HepG2 (cell line): ENCODE data around the gene FAM229A. TPM values are rescaled to one million over a fixed set of nuclear protein-coding genes. Genes with fewer than 3 reads are reported as not detected.

ENCODE experiments used
- ETV5 ChIP-seq: IDR thresholded peaks from 2 replicates; pipeline ENCODE4 v1.6.1; 2018; ENCODE audit warnings: missing biosample characterization, missing genetic modification reagents, inconsistent platforms, borderline replicate concordance
- EZH2 ChIP-seq: conservative IDR thresholded peaks from 2 replicates; pipeline ENCODE4 v1.6.1; 2012; ENCODE audit warnings: mild to moderate bottlenecking, low read depth, low read length, moderate library complexity
- HMGA1 ChIP-seq: sonication (generic); formaldehyde crosslinking; conservative IDR thresholded peaks from 2 replicates; pipeline ENCODE4 v1.4.0; 2020; ENCODE audit warnings: missing genetic modification reagents
- HNRNPLL ChIP-seq: fragments of 200-400 bp; formaldehyde crosslinking; IDR thresholded peaks from 2 replicates; pipeline ENCODE4 v1.6.1; 2017; ENCODE audit warnings: mild to moderate bottlenecking, low read depth, low read length; ENCODE audit not compliant: poor library complexity, severe bottlenecking
- KAT7 ChIP-seq: IDR thresholded peaks from 2 replicates; pipeline ENCODE4 v1.6.1; 2018; ENCODE audit warnings: borderline replicate concordance, missing compliant biosample characterization
- MIER2 ChIP-seq: IDR thresholded peaks from 2 replicates; pipeline ENCODE4 v1.6.1; 2016; ENCODE audit warnings: missing biosample characterization, missing genetic modification reagents
- NCOR1 ChIP-seq: fragments of 200-600 bp; sonication (generic); IDR thresholded peaks from 2 replicates; pipeline ENCODE4 v1.7.0; 2017; ENCODE audit warnings: antibody characterized with exemption, low read length, borderline replicate concordance
- NFE2L2 ChIP-seq: fragments of 150-350 bp; IDR thresholded peaks from 2 replicates; pipeline ENCODE4 v1.6.1; 2014; ENCODE audit warnings: low read length
- NFIB ChIP-seq: sonication (generic); formaldehyde crosslinking; IDR thresholded peaks from 2 replicates; pipeline ENCODE4 v1.9.0; 2021; ENCODE audit warnings: missing genetic modification reagents, mild to moderate bottlenecking, borderline replicate concordance
- RAD21 ChIP-seq: fragments of 450-650 bp; formaldehyde crosslinking; IDR thresholded peaks from 2 replicates; pipeline ENCODE4 v1.5.0; 2020; ENCODE audit warnings: mild to moderate bottlenecking
- RXRA ChIP-seq: sonication (generic); formaldehyde crosslinking; IDR thresholded peaks from 2 replicates; pipeline ENCODE4 v1.5.1; 2020; ENCODE audit warnings: missing genetic modification reagents
- ZFP36L1 ChIP-seq: sonication (generic); formaldehyde crosslinking; IDR thresholded peaks from 2 replicates; pipeline ENCODE4 v1.8.0; 2022; ENCODE audit warnings: mild to moderate bottlenecking, missing genetic modification reagents, moderate library complexity
- ZKSCAN1 ChIP-seq: fragments of 150-350 bp; IDR thresholded peaks from 2 replicates; pipeline ENCODE4 v1.6.1; 2014; ENCODE audit warnings: low read length
- ZMYM2 ChIP-seq: sonication (generic); formaldehyde crosslinking; IDR thresholded peaks from 2 replicates; pipeline ENCODE4 v1.8.0; 2022; ENCODE audit warnings: mild to moderate bottlenecking, missing genetic modification reagents
- ZNF143 ChIP-seq: sonication (generic); formaldehyde crosslinking; IDR thresholded peaks from 2 replicates; pipeline ENCODE4 v1.4.0; 2020; ENCODE audit warnings: missing genetic modification reagents
- ZNF30 ChIP-seq: sonication (generic); formaldehyde crosslinking; IDR thresholded peaks from 2 replicates; pipeline ENCODE4 v1.5.0; 2020; ENCODE audit warnings: mild to moderate bottlenecking, missing genetic modification reagents
- ZNF354B ChIP-seq: sonication (generic); formaldehyde crosslinking; IDR thresholded peaks from 2 replicates; pipeline ENCODE4 v1.8.0; 2022; ENCODE audit warnings: mild to moderate bottlenecking, missing genetic modification reagents
- ZNF44 ChIP-seq: sonication (generic); formaldehyde crosslinking; IDR thresholded peaks from 2 replicates; pipeline ENCODE4 v1.5.1; 2020; ENCODE audit warnings: mild to moderate bottlenecking, missing genetic modification reagents
- ZNF569 ChIP-seq: sonication (generic); formaldehyde crosslinking; IDR thresholded peaks from 2 replicates; pipeline ENCODE4 v1.5.0; 2020; ENCODE audit warnings: mild to moderate bottlenecking, missing genetic modification reagents, moderate library complexity, borderline replicate concordance
- ZNF75D ChIP-seq: sonication (generic); formaldehyde crosslinking; IDR thresholded peaks from 2 replicates; pipeline ENCODE4 v1.8.1; 2023; ENCODE audit warnings: missing genetic modification reagents, mild to moderate bottlenecking, borderline replicate concordance
- ZNF761 ChIP-seq: sonication (generic); formaldehyde crosslinking; conservative IDR thresholded peaks from 2 replicates; pipeline ENCODE4 v1.4.0; 2020; ENCODE audit warnings: mild to moderate bottlenecking, missing genetic modification reagents
- ZNF878 ChIP-seq: sonication (generic); formaldehyde crosslinking; IDR thresholded peaks from 2 replicates; pipeline ENCODE4 v1.8.1; 2023; ENCODE audit warnings: mild to moderate bottlenecking, missing genetic modification reagents, moderate library complexity
- ZSCAN21 ChIP-seq: sonication (generic); formaldehyde crosslinking; IDR thresholded peaks from 2 replicates; pipeline ENCODE4 v1.8.0; 2022; ENCODE audit warnings: mild to moderate bottlenecking, missing genetic modification reagents, moderate library complexity, borderline replicate concordance
- polyA plus RNA-seq, 8 experiments: library from polyadenylated mRNA; depleted of rRNA in 3 of 8; stranded (reverse) in 7 of 8; unstranded in 1 of 8; fragments of >200 nt; fragmentation: Illumina TruSeq in 4 of 8; extraction: Trizol in 4 of 8; gene quantifications; 2 replicates each; pipeline versions ENCODE4 v1.2.1 to v1.2.3, GENCODE V29; 2011 to 2016; ENCODE audit warnings: low read depth in 4 of 8, missing spikeins in 1 of 8, mixed read lengths in 1 of 8; ENCODE audit not compliant: insufficient read depth in 1 of 8
- total RNA-seq, 5 experiments: library from RNA; depleted of rRNA; stranded (reverse); fragments of >200 nt; fragmentation: Illumina TruSeq; extraction: Trizol; gene quantifications; 2 replicates each; pipeline ENCODE4 v1.2.3, GENCODE V29; 2016; ENCODE audit warnings: low read depth in 1 of 5
- TF ChIP-seq, protein P1 (sequence below): sonication (generic); formaldehyde crosslinking; IDR thresholded peaks from 2 replicates; pipeline ENCODE4 v1.8.0; 2022; ENCODE audit warnings: missing genetic modification reagents, low read depth, mild to moderate bottlenecking, borderline replicate concordance
- TF ChIP-seq, protein P2 (sequence below): fragments of 450-650 bp; IDR thresholded peaks from 2 replicates; pipeline ENCODE4 v1.6.1; 2017; ENCODE audit warnings: mild to moderate bottlenecking
- TF ChIP-seq, protein P3 (sequence below): sonication (generic); formaldehyde crosslinking; IDR thresholded peaks from 2 replicates; pipeline ENCODE4 v1.5.0; 2020; ENCODE audit warnings: mild to moderate bottlenecking, missing genetic modification reagents, borderline replicate concordance

The FAM229A gene
- total and polyA plus RNA-seq, 2 of the 13 experiments (the other 11 are each of a cell fraction or from before 2014, with no cell fraction given) = 3.2 to 17.6 TPM

DNA sequence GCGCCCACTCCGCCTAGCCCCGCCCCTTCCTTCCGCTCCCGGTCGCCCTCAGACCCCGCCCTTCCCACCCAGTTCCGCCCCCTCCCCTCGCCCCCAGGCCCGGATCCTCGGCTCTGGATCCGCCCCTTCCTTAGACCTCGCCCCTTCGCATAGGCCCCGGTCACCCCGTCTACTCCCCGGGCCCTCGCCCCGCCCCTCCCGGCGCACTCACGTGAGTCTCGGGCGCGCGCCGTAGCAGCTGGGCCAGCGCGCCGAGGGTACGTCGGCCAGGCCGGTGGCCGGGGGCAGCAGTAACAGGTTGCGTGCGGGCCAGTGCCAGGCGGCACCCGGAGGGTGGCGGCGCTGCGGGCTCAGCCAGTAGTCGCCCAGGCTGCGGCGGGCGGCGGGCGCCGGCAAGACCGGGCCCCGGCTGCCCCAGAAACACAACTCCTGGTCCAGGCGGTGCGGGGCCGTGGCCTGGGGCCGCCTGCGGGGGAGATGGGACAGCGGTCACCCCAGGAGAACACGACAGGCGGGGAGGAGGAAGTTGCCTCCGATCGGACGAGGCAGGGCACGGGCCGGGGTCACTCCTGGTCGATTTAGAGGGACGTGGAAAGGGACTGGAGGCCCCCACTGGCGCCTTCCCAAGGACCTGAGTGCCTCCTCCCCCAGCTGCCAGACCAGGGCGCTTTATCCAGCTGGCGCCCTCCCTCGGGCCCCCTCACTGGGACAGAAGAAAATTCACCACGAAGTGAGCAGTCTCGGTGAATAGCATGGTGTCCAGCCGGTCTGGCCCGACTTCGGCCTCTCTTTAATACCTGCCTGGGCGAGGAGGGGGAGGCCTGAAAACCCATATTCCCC is 10.7 kb downstream of the FAM229A start (continued):
- TF ChIP-seq HNRNPLL (peak; percentile 32), RXRA (CRISPR knock-in tag) (0 out of 2 replicates have a peak, but pooled peaks have one; percentile 10), ZMYM2 (CRISPR knock-in tag) (no peak), ZNF44 (CRISPR knock-in tag) (no peak), NFIB (CRISPR knock-in tag) (no peak), ETV5 (no peak; the same call in 1 of the 2 replicates), ZNF878 (CRISPR knock-in tag) (no peak), ZKSCAN1 (no peak), ZNF761 (CRISPR knock-in tag) (no peak), HMGA1 (CRISPR knock-in tag) (no peak), NFE2L2 (no peak), KAT7 (CRISPR knock-in tag) (0 out of 2 replicates have a peak, but pooled peaks have one; percentile 31), ZFP36L1 (CRISPR knock-in tag) (no peak), EZH2 (no peak), ZNF569 (CRISPR knock-in tag) (no peak), ZNF143 (CRISPR knock-in tag) (no peak), ZNF354B (CRISPR knock-in tag) (no peak), NCOR1 (0 out of 2 replicates have a peak, but pooled peaks have one; percentile 26), ZNF30 (CRISPR knock-in tag) (0 out of 2 replicates have a peak, but pooled peaks have one; percentile 22), RAD21 (CRISPR knock-in tag) (no peak; the same call in 1 of the 2 replicates), ZSCAN21 (CRISPR knock-in tag) (0 out of 2 replicates have a peak, but pooled peaks have one; percentile 8), MIER2 (CRISPR knock-in tag) (no peak), ZNF75D (CRISPR knock-in tag) (no peak)
- TF ChIP-seq, protein P1, sequence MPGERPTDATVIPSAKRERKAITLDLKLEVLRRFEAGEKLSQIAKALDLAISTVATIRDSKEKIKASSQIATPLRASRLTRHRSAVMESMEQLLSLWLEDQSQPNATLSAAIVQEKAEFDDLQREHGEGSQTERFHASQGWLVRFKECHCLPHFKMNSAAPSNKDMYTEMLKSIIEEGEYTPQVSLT (CRISPR knock-in tag) = no peak; the same call in 1 of the 2 replicates
- TF ChIP-seq, protein P2, sequence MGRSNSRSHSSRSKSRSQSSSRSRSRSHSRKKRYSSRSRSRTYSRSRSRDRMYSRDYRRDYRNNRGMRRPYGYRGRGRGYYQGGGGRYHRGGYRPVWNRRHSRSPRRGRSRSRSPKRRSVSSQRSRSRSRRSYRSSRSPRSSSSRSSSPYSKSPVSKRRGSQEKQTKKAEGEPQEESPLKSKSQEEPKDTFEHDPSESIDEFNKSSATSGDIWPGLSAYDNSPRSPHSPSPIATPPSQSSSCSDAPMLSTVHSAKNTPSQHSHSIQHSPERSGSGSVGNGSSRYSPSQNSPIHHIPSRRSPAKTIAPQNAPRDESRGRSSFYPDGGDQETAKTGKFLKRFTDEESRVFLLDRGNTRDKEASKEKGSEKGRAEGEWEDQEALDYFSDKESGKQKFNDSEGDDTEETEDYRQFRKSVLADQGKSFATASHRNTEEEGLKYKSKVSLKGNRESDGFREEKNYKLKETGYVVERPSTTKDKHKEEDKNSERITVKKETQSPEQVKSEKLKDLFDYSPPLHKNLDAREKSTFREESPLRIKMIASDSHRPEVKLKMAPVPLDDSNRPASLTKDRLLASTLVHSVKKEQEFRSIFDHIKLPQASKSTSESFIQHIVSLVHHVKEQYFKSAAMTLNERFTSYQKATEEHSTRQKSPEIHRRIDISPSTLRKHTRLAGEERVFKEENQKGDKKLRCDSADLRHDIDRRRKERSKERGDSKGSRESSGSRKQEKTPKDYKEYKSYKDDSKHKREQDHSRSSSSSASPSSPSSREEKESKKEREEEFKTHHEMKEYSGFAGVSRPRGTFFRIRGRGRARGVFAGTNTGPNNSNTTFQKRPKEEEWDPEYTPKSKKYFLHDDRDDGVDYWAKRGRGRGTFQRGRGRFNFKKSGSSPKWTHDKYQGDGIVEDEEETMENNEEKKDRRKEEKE = no peak
- TF ChIP-seq, protein P3, sequence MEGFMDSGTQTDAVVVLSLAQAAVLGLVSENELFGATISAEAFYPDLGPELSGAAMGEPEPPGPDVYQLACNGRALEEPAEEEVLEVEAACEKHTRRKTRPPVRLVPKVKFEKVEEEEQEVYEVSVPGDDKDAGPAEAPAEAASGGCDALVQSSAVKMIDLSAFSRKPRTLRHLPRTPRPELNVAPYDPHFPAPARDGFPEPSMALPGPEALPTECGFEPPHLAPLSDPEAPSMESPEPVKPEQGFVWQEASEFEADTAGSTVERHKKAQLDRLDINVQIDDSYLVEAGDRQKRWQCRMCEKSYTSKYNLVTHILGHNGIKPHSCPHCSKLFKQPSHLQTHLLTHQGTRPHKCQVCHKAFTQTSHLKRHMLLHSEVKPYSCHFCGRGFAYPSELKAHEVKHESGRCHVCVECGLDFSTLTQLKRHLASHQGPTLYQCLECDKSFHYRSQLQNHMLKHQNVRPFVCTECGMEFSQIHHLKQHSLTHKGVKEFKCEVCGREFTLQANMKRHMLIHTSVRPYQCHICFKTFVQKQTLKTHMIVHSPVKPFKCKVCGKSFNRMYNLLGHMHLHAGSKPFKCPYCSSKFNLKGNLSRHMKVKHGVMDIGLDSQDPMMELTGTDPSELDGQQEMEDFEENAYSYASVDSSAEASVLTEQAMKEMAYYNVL (CRISPR knock-in tag) = no peak
